Type B pancreatic cell (in vitro differentiated cells): ENCODE data around the gene CCDC171. TPM values are rescaled to one million over a fixed set of nuclear protein-coding genes. Genes with fewer than 3 reads are reported as not detected.

Experiments
- DNase-seq: peaks from one replicate; pipeline ENCODE4 v3.0.0; 2021; ENCODE audit warnings: mixed read lengths; ENCODE audit not compliant: unreplicated experiment; ENCODE audit errors: extremely low spot score
- H3K27ac Mint-ChIP-seq: 2 replicates; pipeline ENCODE4 v1.8.0; 2021; ENCODE audit warnings: mild to moderate bottlenecking, mixed read lengths
- H3K27me3 Mint-ChIP-seq: 2 replicates; pipeline ENCODE4 v1.8.0; 2021; ENCODE audit warnings: mixed read lengths
- H3K36me3 Mint-ChIP-seq: 2 replicates; pipeline ENCODE4 v1.8.0; 2021; ENCODE audit warnings: mixed read lengths
- H3K4me1 Mint-ChIP-seq: one replicate; pipeline ENCODE4 v1.8.0; 2021; ENCODE audit warnings: mixed read lengths; ENCODE audit not compliant: unreplicated experiment
- H3K4me3 Mint-ChIP-seq: 2 replicates; pipeline ENCODE4 v1.8.0; 2021; ENCODE audit warnings: mild to moderate bottlenecking, mixed read lengths
- H3K9me3 Mint-ChIP-seq: 2 replicates; pipeline ENCODE4 v1.8.0; 2021; ENCODE audit warnings: mixed read lengths
- CTCF ChIP-seq: fragments of 200-600 bp; sonication (generic); conservative IDR thresholded peaks from 2 replicates; pipeline ENCODE4 v1.5.0; 2021; ENCODE audit warnings: antibody characterized with exemption, mild to moderate bottlenecking
- total RNA-seq: library from RNA; stranded (reverse); gene quantifications from 2 replicates; pipeline ENCODE4 v1.2.1, GENCODE V29; 2021; ENCODE audit warnings: low replicate concordance

Gene CCDC171
- total RNA-seq, 1 donor from 2014 or later = 7.4 TPM

- Mint-ChIP-seq H3K9me3 (peaks cover 4% of the 10 kb centered on the region), H3K27me3 (no peaks in the 10 kb centered on the region), H3K36me3 (no peaks in the 10 kb centered on the region), H3K27ac (no peak overlapping the region), H3K4me1 (peaks cover under 1% of the 10 kb centered on the region), H3K4me3 (no peak overlapping the region)
- no peak for TF ChIP-seq CTCF
- no peak for DNase-seq
These were observed 191.4 kb downstream of the CCDC171 start for GRCh38 chr9:15744196-15744595.

- Mint-ChIP-seq H3K4me3 (no peak overlapping the region), H3K36me3 (no peaks in the 10 kb centered on the region), H3K27me3 (no peaks in the 10 kb centered on the region), H3K9me3 (peaks cover 7% of the 10 kb centered on the region), H3K27ac (no peak overlapping the region), H3K4me1 (no peaks in the 10 kb centered on the region)
- TF ChIP-seq CTCF = no peak
- DNase-seq = no peak
These were observed 194.1 kb downstream of the CCDC171 start for GRCh38 chr9:15746905-15747304.

GRCh38 chr9:15755660-15756059 is 202.8 kb downstream of the CCDC171 start:
- TF ChIP-seq CTCF = no peak
- Mint-ChIP-seq H3K9me3 (peaks cover 4% of the 10 kb centered on the region), H3K4me3 (no peak overlapping the region), H3K27me3 (no peaks in the 10 kb centered on the region), H3K36me3 (no peaks in the 10 kb centered on the region), H3K27ac (no peak overlapping the region), H3K4me1 (peaks cover under 1% of the 10 kb centered on the region)
- no peak for DNase-seq

GRCh38 chr9:15761551-15761950 is 208.7 kb downstream of the CCDC171 start:
- no peak overlapping the region for H3K4me3 Mint-ChIP-seq
- H3K9me3 Mint-ChIP-seq = peaks cover 4% of the 10 kb centered on the region
- no peak for DNase-seq
- H3K27me3 Mint-ChIP-seq = no peaks in the 10 kb centered on the region
- no peaks in the 10 kb centered on the region for H3K36me3 Mint-ChIP-seq
- H3K4me1 Mint-ChIP-seq = peaks cover 5% of the 10 kb centered on the region
- no peak overlapping the region for H3K27ac Mint-ChIP-seq
- no peak for TF ChIP-seq CTCF

GRCh38 chr9:15763371-15763770 is 210.5 kb downstream of the CCDC171 start:
- Mint-ChIP-seq H3K4me3 (no peak overlapping the region), H3K36me3 (no peaks in the 10 kb centered on the region), H3K27ac (no peak overlapping the region), H3K27me3 (no peaks in the 10 kb centered on the region), H3K9me3 (no peaks in the 10 kb centered on the region), H3K4me1 (peaks cover 5% of the 10 kb centered on the region)
- TF ChIP-seq CTCF = no peak
- DNase-seq = no peak

GRCh38 chr9:15764131-15764530 is 211.3 kb downstream of the CCDC171 start:
- no peaks in the 10 kb centered on the region for H3K9me3 Mint-ChIP-seq

More at GRCh38 chr9:15764131-15764530, 211.3 kb downstream of the CCDC171 start:
- Mint-ChIP-seq H3K27ac (no peak overlapping the region), H3K27me3 (no peaks in the 10 kb centered on the region), H3K4me3 (no peak overlapping the region), H3K36me3 (no peaks in the 10 kb centered on the region), H3K4me1 (peaks cover 5% of the 10 kb centered on the region)
- no peak for DNase-seq
- TF ChIP-seq CTCF = no peak
